Mesodermal cell (in vitro differentiated cells): ENCODE results near the gene MCAT.

ENCODE experiments used
- H3K27ac ChIP-seq: 2 replicates; pipeline ENCODE4 v1.7.0; 2013; ENCODE audit warnings: mild to moderate bottlenecking, low read depth, low read length, moderate library complexity; ENCODE audit not compliant: severe bottlenecking
- H3K36me3 ChIP-seq: 2 replicates; pipeline ENCODE4 v1.7.1; 2013; ENCODE audit warnings: mild to moderate bottlenecking, low read length, moderate library complexity; ENCODE audit not compliant: control insufficient read depth, insufficient read depth
- H3K4me1 ChIP-seq: one replicate; pipeline ENCODE4 v1.7.1; 2013; ENCODE audit warnings: mild to moderate bottlenecking, low read length; ENCODE audit not compliant: insufficient read depth, control insufficient read depth, poor library complexity, severe bottlenecking
- H3K4me3 ChIP-seq: 2 replicates; pipeline ENCODE4 v1.7.0; 2013; ENCODE audit warnings: low read length, control low read depth, mild to moderate bottlenecking; ENCODE audit not compliant: insufficient read depth, poor library complexity, severe bottlenecking; ENCODE audit errors: extremely low read depth
- H3K9me3 ChIP-seq: 2 replicates; pipeline ENCODE4 v1.7.1; 2013; ENCODE audit warnings: mild to moderate bottlenecking, low read length, moderate library complexity; ENCODE audit not compliant: control insufficient read depth
- WGBS, 2 experiments: methylation state at CpG; one replicate each; pipeline ENCODE4 v1.1.5; 2013; ENCODE audit warnings: missing lambda C conversion rate in 2 of 2; ENCODE audit not compliant: insufficient coverage in 2 of 2; 5-methylcytosine and 5-hydroxymethylcytosine counted together

The MCAT gene

GRCh38 chr22:43171607-43172006, 28.4 kb upstream of the MCAT start:
- WGBS, 2 experiments = 92 to 95% methylated on average over 9 to 12 of the region's 12 CpGs
- H3K9me3 ChIP-seq = no peaks in the 10 kb centered on the region
- H3K27ac ChIP-seq = no peak overlapping the region
- H3K4me1 ChIP-seq = peaks cover 15% of the 10 kb centered on the region
- no peak overlapping the region for H3K4me3 ChIP-seq
- peaks cover 50% of the 10 kb centered on the region for H3K36me3 ChIP-seq

GRCh38 chr22:43171019-43171491, 27.9 kb upstream of the MCAT start:
- WGBS, 2 experiments = 92 to 96% methylated on average over 11 to 13 of the region's 14 CpGs
- no peak overlapping the region for H3K4me3 ChIP-seq
- peaks cover 49% of the 10 kb centered on the region for H3K36me3 ChIP-seq
- no peak overlapping the region for H3K27ac ChIP-seq
- H3K4me1 ChIP-seq = peaks cover 15% of the 10 kb centered on the region
- no peaks in the 10 kb centered on the region for H3K9me3 ChIP-seq

GRCh38 chr22:43170131-43170480, 26.9 kb upstream of the MCAT start:
- no peak overlapping the region for H3K27ac ChIP-seq
- no peak overlapping the region for H3K4me3 ChIP-seq
- WGBS, 2 experiments = 94 to 95% methylated on average over 9 of the region's 9 CpGs
- no peaks in the 10 kb centered on the region for H3K9me3 ChIP-seq
- peaks cover 40% of the 10 kb centered on the region for H3K36me3 ChIP-seq
- H3K4me1 ChIP-seq = peaks cover 15% of the 10 kb centered on the region

GRCh38 chr22:43169310-43170130, 26.3 kb upstream of the MCAT start:
- H3K36me3 ChIP-seq = peaks cover 34% of the 10 kb centered on the region
- no peak overlapping the region for H3K27ac ChIP-seq
- H3K4me1 ChIP-seq = peaks cover 15% of the 10 kb centered on the region
- no peaks in the 10 kb centered on the region for H3K9me3 ChIP-seq
- WGBS, 2 experiments = 93% methylated on average over 22 to 23 of the region's 23 CpGs
- H3K4me3 ChIP-seq = no peak overlapping the region

- Histone ChIP-seq H3K27ac (peak overlapping the region; percentile 10), H3K36me3 (peaks cover 26% of the 10 kb centered on the region), H3K4me1 (peaks cover 15% of the 10 kb centered on the region), H3K4me3 (no peak overlapping the region), H3K9me3 (no peaks in the 10 kb centered on the region)
- 93% methylated on average over 21 to 22 of the region's 25 CpGs for WGBS, 2 experiments
Observed at GRCh38 chr22:43168471-43169309, 25.5 kb upstream of the MCAT start.

- H3K27ac ChIP-seq = no peak overlapping the region
- no peaks in the 10 kb centered on the region for H3K9me3 ChIP-seq
- H3K4me3 ChIP-seq = no peak overlapping the region
- peaks cover 15% of the 10 kb centered on the region for H3K4me1 ChIP-seq
- 96% methylated on average over 15 to 16 of the region's 19 CpGs for WGBS, 2 experiments
- peaks cover 29% of the 10 kb centered on the region for H3K36me3 ChIP-seq
Observed at GRCh38 chr22:43167001-43167589, 23.9 kb upstream of the MCAT start.

- 90 to 91% methylated on average over 21 to 22 of the region's 23 CpGs for WGBS, 2 experiments
- H3K36me3 ChIP-seq = peaks cover 26% of the 10 kb centered on the region
- H3K4me3 ChIP-seq = no peak overlapping the region
- no peak overlapping the region for H3K27ac ChIP-seq
- H3K9me3 ChIP-seq = no peaks in the 10 kb centered on the region
- H3K4me1 ChIP-seq = peaks cover 15% of the 10 kb centered on the region
Observed at GRCh38 chr22:43166132-43166930, 23.1 kb upstream of the MCAT start.

GRCh38 chr22:43164636-43165035, 21.4 kb upstream of the MCAT start:
- Histone ChIP-seq H3K4me3 (no peak overlapping the region), H3K27ac (no peak overlapping the region), H3K9me3 (no peaks in the 10 kb centered on the region), H3K4me1 (peaks cover 15% of the 10 kb centered on the region), H3K36me3 (peaks cover 25% of the 10 kb centered on the region)
- 80 to 84% methylated on average over 15 to 16 of the region's 16 CpGs for WGBS, 2 experiments

- WGBS, 2 experiments = 90 to 91% methylated on average over 17 to 18 of the region's 18 CpGs
- Histone ChIP-seq H3K36me3 (peaks cover 28% of the 10 kb centered on the region), H3K27ac (no peak overlapping the region), H3K4me3 (no peak overlapping the region), H3K9me3 (no peaks in the 10 kb centered on the region), H3K4me1 (peaks cover 2% of the 10 kb centered on the region)
Observed at GRCh38 chr22:43163241-43163795, 20.1 kb upstream of the MCAT start.
